GM10847 (cell line): Measurements from ENCODE around the gene TBXAS1.
A peak's percentile ranks its signal among the peaks of the same experiment; 100 is the strongest.

ENCODE experiments used
- POLR2A ChIP-seq: IDR thresholded peaks from 2 replicates; pipeline ENCODE4 v1.6.1; 2011; ENCODE audit not compliant: insufficient read length; ENCODE audit errors: extremely low read depth

Gene TBXAS1

DNA sequence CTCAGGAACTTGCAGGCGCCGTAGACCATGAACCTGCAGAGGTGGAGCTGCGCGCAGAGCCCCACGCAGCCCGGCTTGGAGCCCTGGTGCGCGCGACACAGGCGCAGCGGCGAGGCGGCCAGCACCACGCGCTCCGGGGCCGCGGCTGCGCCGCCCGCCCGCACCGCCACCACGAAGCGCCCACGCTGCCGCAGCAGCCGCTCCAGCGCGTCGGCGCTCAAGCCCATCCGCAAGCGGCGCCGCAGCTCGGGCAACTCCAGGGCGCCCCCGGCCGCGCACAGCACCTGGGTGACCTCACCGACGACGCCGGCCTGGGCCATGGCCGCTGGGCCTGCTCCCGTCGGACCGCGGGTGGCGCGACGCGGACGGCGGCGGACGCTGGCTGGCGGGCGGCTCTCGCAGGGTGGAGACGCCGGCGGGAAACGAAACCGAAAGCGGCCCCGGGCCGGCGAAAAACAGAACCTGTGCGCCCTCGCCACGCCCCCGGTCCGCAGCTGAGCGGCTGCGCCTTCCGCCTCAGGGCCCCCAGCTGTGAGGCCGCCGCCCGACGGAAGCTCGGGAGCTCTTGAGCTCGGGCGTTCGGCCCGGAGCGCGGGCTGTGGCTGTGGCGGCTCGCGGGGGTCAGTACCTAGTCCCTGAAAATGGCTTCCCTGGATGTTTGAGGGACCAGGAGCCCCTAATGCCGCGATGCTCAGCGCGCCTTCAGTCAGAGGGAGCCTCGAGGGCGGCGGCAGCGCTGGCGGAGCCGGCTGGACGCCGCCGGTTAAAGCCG is 233.7 kb downstream of the TBXAS1 start, which contains the start of gene PARP12:
PARP12 (minus strand) TSS at position 424 of the 772 bp plus-strand sequence; CDS start at position 320, 104 bp downstream.
- peak; percentile 61 for TF ChIP-seq POLR2A

DNA sequence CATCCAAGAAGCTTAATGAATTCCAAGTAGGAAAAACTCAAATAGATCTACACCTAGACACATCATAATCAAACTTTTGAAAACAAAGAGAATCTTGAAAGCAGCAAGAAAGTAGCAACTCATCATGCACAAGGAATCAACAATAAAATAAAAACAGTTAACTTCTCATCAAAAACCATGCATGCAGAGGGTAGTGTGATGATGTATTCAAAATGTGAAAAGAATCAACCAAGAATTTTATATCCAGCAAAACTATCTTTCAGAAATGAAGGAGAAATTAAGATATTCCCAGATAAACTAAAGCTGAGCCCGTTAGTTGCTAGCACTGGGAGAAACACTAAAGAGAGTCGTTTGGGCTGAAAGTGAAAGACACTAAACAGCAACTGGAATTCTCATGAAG is 238.0 kb downstream of the TBXAS1 start:
- no peak for TF ChIP-seq POLR2A

DNA sequence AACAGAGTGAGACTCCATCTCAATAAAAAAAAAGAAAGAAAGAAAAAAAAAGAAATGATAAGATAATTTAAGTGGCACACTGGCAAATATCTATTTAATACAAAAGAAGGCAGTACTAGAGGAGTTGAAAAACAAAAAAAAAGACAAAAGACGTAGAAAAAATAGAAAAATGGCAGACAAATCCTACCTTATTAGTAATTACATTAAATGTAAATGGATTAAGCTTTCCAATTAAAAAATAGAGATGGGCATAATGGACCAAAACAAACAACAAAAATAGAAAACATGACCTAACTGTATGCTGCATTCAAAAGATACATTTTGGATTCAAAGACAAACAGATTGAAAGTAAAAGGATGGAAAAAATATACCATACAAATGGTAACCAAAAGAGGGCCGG is 239.0 kb downstream of the TBXAS1 start:
- no peak for TF ChIP-seq POLR2A

DNA sequence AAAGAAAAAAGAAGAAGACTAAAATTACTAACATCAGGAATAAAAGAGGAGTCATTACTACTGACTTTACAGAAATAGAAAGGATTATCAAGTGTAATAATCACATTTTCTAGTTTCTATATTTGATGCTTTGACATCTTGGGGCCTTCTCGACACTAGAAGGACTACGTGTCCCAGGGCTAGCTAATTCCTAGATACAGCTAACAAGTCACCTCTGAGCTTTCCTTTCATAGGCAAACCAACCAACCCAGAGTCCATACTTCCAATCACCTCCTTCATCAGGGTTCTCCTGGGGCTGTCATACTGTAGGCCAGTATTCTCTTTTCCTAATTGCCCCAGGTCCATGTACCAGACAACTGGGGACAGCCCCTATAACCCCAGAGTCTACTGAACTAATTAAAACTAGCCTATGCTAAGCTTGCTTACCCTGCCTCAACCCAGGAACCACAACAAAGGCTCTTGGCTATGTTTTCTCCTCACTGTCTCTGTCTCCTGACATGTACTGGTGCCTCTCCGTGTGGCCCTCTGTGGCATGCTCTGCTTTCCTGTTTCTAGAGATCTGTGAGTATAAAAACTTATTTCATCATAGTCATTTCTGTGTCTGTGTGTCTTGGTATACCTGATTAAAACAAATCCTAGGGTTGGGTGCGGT is 240.4 kb downstream of the TBXAS1 start:
- no peak for TF ChIP-seq POLR2A
